ENCODE measurements around the gene ADH1A. TPM values are rescaled to one million over a fixed set of nuclear protein-coding genes. Genes with fewer than 3 reads are reported as not detected.

ADH1A gene
- under 1 TPM in 3 of 4 donors, not detected in 1; 0.22 to 0.85 (median 0.82) TPM for total RNA-seq

DNA sequence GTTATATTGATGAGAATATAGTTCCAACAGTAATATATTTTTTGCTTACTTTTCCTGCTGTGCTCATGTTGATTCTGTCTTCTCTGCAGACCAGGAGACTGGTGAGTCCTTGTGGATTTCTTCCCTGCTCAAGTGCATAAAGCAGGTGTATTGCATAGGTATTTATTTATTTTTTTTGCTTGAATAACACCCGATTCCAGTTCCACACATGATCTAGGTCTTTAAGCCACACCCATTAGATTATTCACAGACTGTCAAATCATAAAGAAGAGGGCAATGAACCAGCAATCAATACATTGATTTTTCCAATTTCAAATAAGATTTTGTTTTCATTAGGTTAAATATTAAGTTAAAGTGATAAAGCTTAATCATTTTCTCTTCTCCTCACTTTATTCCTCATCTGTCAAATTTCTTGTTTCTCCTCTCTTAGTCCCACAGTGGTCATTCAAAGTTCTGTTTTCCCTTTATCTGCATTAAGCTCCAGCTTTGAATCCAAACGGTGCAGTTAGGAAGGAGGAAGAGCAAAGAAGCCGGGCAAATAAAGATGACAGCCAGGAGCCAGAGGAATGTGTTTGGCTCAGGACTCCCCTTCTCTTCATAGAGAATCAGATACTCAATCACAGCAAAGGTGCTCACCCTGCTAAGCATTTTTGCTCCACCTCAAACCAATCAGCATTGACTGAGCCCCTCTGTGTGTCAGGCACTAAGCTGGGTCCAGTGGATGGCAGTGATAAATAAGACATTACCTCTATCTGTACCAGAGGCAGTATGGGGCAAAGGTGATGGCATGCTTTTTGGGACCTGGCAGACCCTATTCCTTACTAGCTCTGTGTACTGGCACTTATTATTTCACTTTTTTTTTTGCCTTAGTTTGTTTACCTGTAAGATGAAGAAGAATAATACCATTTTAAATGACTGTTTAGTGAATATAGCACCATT, at the start of gene ADH1A:
Gene ADH1A, minus strand, starts transcription at position 138 of the 939 bp plus-strand sequence. Its CDS starts 71 bp downstream, at position 67.
- TF ChIP-seq CTCF (IDR thresholded peaks at IDR 0.05; ENCODE audit: low read depth): no peak

DNA sequence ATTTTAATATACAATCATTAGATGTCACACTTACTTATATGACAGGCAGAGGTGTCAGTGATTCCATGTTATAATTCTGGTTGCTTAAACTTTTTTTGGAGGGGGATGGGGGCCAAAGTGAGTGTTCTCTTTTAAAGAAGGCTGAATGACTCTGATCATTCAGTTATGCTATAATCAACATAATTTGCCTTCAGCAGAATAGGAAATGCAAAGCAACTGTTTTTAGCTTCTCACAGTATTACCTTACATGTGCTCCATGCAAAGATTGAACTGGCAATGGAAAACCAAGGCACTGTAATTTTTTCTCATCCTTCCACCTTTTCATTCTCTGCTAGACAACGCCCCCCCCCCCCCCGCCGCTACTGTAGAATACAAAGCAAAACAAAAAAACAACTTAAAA, 48.4 kb upstream of the ADH1A start:
- TF ChIP-seq CTCF (IDR thresholded peaks at IDR 0.05; ENCODE audit: low read depth): no peak

DNA sequence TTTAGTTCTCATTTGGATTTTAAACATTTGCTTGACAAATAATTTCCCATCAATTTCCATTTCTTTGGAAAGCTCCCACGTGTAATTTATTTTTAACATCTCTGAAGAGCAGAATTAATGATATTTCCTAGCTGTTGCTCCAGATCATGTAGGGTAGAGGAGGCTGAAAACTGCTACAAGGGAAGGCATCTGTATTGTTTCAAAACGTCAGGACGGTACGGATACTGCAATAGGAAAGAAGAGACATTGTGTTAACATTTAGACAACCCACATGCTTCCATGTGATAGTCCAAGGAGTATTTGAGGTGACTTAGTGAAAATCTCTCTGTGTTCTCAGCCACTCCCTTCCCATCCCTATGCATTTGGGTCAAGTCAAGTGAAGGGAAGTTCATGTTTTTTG, 45.8 kb upstream of the ADH1A start:
- TF ChIP-seq CTCF (IDR thresholded peaks at IDR 0.05; ENCODE audit: low read depth): no peak

DNA sequence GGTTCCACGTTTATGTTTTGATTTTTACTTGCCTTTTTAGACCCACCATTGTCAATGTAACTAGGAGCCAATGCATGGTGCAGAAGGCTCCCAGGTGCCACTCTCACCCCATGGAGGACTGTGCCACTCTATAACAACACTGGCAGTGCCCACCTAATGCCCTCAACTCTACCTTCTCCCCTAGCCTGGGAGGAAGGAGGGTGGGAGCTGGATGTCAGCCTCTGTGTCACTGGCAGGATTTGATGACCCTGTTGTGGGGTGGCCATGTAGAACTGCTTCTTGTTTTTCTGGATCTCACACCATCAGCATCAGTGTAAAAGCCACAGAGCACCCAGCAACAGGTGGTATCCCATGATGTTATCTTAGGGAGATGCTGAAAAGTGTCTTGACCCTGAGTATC, 44.1 kb upstream of the ADH1A start:
- no peak for TF ChIP-seq CTCF (IDR thresholded peaks at IDR 0.05; ENCODE audit: low read depth)

GRCh38 chr4:99330648-99331047, 39.9 kb upstream of the ADH1A start:
- TF ChIP-seq CTCF (IDR thresholded peaks at IDR 0.05; ENCODE audit: low read depth): no peak

DNA sequence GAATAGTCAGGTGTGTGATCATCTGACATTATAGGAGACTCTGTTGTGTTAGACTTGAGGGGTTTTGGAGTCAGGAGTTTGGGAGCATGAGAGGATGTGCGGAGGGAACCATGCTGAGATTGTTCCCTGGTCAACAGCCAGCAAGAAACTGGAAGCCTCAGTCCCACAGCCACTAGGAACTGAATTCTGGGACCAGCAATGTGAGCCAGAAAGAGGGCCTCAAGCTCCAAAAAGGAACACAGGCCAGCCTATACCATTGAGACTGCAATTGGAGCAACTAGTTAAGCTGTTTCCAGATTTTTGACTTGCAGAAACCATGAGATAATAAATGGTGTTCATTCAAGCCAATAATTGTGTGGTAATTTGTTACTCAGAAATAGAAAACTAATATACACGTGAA, 39.1 kb upstream of the ADH1A start:
- no peak for TF ChIP-seq CTCF (IDR thresholded peaks at IDR 0.05; ENCODE audit: low read depth)

DNA sequence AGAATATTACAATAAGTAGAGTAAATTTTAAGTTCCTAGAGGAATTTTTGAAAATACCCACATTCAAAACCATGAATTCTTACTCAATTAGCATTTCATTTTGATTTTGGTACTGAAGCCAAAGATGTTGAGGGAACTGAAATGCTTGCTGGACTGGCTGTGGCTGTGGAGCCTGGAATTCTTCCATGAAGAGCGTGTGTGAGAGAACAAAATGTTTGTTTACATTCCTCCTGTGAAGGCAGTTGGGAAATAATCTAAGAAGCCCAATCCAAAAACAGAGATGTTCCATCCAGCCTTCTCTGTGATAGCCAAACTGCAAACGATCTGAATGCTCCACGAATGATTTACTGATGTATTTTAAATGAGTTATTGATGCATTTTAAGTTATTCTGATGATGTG, 34.2 kb upstream of the ADH1A start:
- TF ChIP-seq CTCF (IDR thresholded peaks at IDR 0.05; ENCODE audit: low read depth): no peak
